Activated CD8-positive, alpha-beta memory T cell treated with anti-CD3 and anti-CD28 coated beads, Interleukin-2, amount 50 U/mL, for 4 hours (primary cell): ENCODE results near the gene FAP.

ENCODE experiments used
- DNase-seq: peaks from one replicate; pipeline ENCODE4 v3.0.0-alpha.2; 2020

FAP gene

DNA sequence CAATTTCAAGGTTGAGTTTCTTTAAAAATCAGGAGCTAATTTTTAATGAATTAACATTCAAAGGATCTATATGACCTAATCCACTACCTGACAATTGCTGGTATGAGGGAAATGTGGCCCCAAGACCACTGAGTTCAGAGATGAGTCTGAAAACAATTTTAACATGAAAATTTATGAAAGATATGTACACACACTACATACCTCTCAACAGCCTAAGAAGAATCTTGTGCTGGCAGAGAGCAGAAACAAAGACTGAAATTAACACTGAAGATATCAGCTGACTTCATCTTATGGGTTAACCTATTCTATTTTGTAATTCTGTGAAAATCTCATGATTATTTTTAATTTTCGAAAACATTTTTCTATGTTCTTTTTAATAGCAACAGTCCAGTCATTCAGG is 1.7 kb downstream of the FAP start:
- no peak for DNase-seq

DNA sequence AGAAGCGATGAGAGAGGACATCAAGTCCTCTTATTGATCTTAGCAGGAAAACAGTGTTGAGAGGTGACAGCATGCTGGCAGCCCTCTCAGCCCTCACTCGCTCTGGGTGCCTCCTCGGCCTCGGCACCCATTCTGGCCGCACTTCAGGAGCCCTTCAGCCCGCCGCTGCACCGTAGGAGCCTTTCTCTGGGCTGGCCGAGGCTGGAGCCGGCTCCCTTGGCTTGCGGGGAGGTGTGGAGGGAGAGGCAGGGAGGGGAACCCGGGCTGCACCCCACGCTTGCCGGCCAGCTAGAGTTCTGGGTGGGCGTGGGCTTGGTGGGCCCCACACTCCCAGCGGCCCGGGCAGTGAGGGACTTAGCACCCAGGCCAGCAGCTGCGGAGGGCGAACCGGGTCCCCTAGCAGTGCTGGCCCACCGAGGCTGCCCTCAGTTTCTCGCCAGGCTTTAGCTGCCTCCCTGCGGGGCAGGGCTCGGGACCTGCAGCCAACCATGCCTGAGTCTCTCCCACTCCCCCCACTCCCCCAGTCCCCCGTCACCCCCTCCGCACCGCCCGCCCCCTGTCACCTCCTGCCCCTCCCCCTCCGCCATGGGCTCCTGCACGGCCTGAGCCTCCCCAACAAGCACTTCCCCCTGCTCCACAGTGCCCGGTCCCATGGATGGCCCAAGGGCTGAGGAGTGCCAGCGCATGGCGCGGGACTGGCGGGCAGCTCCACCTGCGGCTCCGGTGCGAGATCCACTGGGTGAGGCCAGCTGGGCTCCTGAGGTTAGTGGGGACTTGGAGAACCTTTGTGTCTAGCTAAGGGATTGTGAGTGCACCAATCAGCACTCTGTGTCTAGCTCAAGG is 8.4 kb downstream of the FAP start:
- no peak for DNase-seq

DNA sequence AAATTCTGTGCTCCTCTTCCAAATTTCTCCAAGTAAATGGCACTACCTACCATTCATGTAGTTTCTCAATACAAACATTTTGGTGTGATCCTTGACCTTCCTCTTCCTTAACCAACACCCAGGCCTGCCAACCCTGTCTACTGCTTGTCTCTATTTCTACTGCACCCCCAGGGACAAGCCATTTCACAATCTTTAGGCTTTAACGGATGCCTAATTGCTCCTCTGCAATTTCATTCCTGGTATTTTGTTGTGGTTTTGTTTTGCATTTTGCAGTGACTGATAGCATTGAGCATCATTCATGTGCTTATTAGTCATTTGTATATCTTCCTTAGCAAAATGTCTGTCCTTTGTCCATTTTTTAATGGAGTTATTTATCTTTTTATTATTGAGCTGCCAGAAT is 10.0 kb downstream of the FAP start:
- no peak for DNase-seq

DNA sequence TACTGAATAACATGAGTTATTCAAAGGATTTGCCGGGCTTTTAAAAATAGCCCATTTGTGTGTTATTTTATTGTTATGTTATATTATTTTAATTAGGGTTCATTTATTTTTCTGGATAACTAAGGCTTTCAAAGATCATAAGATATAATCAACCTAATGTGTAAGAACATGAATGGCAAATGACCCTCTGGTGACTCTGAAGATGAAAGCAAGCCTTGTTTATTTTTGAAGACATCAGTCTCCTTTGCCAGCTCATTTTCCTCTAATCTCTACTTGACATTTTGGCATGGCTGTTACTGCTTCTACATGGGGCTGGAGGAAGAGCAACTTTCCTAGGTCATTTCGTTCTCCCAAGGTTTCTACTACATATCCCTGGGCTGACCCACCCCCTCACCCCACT is 10.6 kb downstream of the FAP start:
- DNase-seq: no peak

DNA sequence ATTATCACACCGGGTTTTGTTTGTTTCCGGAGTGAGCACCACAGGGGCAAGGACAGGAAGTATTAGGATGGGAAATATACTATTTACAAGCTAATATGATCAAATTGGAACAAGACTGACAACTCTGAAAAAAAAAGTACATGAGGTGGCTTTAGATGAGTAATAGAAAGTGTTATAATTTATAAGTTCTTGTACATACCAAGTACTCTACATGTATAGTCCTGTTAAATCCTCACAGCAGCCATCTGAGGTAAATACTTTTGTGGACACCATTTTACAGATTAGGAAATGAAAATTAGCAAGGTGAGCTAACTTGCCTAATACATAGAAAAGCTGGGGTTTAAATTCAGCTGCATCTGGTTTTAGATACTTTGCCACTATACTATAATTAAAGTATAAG is 11.2 kb downstream of the FAP start:
- DNase-seq: no peak

GRCh38 chr2:162230761-162231160 is 12.5 kb downstream of the FAP start:
- no peak for DNase-seq

DNA sequence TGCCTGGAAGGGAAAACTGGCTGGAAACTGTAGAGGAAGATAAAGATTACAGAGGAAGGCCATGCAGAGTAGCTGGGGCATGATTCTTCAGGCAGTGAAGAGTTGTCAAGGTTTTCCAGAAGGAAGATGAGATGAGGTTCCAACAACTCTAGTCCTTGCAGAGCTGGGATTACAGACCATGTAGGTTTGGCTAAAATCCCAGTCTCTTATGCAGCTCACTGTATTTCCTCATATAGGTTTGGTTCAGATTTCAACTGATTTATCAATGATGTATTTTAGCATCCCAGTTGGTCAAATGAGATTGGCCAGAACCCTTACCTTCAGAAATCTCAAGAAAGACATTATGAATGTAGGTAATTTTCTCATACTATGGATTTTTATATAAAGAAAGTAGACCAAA is 16.4 kb downstream of the FAP start:
- DNase-seq: no peak

DNA sequence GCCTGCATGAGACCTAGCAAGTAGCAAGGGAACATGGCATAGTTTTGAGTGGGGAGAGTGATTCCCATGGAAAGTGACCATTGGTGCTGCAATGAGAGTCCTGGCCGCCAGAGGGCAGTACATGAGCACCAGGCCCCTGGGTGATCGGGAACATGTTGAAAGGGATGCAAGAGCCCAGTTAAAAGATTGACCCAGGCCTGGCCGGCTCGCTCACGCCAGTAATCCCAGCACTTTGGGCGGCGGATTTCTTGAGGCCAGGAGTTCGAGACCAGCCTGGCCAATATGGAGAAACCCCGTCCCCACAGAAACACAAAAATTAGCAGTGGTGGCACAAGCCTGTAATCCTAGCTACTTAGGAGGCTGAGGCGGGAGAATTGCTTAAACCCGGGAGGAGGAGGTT is 22.2 kb downstream of the FAP start:
- DNase-seq: peak; percentile 59

GRCh38 chr2:162220368-162220767 is 22.9 kb downstream of the FAP start:
- no peak for DNase-seq

GRCh38 chr2:162219426-162219825 is 23.8 kb downstream of the FAP start:
- DNase-seq: no peak

GRCh38 chr2:162217598-162217997 is 25.6 kb downstream of the FAP start:
- no peak for DNase-seq

DNA sequence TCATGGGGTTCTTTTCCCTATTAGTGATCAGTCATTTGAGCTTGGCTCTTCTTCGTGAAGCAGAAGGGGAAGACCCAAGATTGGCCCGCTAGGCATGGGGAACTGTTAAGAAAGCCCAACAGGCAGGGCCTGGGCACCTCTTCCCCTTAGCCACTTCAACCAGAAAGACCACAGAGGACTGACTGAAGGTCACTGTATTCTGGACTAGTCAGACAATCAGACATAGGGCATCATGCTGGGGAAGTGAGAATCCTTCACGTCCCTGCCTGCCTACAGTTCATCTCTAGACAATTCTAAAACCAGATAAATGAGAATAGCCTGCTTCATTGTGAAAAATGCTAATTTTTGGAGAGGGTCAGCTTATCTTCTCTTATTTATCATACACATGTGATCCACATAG is 28.1 kb downstream of the FAP start:
- DNase-seq: no peak

DNA sequence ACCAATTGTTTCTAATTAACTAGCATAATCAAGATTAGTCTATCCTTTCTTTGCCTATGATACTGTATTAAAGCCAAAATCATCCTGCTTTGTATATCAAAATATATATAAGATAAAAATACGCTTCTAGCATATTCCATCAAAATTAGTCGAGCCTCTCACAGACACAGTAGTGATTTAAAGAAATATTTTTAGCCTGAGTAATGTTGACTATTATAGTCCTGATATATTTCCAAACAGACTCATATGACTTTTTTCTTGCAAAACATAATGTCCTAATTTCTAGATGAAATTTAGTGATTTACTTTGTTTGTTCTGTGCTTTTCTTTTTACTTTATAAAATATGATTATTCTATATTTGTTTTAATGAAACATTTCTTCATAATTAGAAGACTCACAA is 30.9 kb downstream of the FAP start:
- DNase-seq: no peak

GRCh38 chr2:162211732-162212131 is 31.5 kb downstream of the FAP start:
- no peak for DNase-seq

DNA sequence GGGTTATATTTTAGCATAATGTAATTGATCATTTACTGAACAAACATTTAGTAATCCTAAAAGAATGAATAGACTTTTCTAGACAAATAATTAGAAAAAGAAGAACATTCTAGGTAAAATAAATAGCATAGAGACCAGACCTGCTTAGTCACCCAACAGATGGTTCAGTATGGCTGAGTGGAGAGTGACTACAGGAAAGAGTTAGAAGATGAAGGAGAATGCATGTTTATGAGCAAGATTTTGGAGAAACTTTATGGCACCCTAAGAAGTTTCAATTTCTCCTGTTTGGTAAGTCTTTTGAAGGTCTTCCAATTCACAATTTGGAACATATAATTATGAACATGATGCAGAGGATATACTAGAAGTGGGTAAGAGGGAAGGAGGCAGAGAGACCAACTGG is 32.9 kb downstream of the FAP start:
- no peak for DNase-seq

- DNase-seq: no peak
These were observed 41.0 kb downstream of the FAP start for GRCh38 chr2:162202203-162202602.

DNA sequence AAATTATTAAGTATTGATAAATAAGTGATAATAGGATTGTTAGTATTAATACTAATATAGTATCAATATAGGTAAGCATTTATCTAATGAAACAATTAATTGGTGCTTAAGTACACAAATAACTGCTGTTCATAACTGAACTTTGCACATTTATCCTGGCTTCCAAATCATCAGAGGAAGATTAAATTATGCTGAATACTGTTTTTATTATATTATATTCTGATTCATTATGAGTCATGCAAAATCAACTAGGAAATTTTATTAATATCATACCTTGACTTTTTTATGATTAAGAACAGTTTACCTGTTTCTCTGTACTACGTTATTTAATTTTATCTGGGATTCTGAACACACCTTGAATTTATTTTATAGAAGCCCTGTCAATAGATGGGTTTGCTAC is 42.6 kb downstream of the FAP start:
- no peak for DNase-seq

- no peak for DNase-seq
These were observed 43.3 kb downstream of the FAP start for GRCh38 chr2:162199913-162200312.

- no peak for DNase-seq
These were observed 45.0 kb downstream of the FAP start for GRCh38 chr2:162198239-162198638.

DNA sequence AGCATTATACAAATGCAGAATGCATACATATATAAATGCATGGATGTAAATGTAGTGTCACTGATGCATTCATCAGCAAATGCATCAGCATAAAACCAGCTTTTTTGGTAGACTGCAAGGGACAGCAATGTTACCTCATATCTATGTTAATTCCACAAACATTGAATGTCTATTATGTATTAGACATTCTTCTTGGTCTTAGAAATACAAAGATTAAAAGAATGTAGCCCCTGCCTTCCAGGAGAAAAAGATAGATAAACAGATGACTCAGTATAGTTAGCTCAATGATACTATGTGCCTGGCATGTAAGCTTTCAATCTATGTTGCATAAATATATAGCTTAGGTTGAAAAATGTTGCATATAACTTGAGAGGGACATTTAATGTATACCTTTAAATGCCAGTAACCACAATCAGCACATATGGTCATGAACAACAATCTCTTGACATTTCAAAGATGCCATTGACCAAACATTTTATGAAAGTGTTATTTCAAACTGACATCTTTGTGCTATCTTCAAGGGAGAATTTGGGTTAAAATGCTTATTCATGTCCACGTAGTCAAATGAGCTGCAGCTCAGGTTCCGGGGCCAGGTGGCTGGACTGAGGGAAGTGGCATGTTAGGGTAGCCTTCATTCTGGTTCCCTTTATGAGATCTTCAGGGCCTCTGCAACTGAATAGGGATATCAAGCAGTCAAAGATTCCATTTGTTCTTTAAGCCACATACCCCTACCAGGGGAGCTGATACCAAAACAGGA is 46.0 kb downstream of the FAP start:
- DNase-seq: no peak

DNA sequence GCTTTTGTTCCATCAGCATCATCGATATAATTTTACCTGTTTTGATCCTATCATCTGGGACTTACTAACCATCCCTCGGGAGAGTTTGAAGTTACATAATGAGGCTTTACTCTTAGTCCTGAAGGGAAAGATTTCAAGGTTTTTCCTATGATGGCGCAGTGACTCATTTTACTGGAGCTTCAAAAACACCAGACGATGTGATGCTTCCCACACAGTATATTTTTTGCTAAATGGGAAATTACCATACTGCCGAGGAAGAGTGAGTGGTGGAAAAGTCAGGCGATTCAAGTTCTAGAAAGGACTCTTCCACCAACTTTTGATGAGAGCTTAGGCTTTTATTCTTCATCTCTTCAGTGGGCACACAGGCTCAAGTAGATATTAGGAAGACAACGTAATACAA is 46.6 kb downstream of the FAP start:
- DNase-seq: no peak

DNA sequence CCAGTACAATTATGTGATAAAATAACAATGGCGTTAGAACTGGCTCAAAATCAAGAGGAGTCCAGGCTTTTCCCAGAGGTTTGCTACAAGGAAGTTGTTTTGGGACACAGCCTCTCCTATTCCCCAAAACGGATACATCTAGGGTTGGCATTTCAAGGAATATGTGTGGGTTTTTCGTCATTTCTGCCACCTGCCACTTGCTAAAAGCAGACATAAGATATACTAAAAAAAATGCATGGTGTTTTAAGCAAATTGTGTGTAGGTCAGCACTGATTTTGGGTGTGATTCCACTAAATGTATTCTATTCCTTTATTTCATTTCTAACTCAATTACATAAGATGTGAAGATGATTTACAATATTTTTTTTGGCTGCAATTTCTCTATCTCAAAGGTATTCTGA is 54.8 kb downstream of the FAP start:
- no peak for DNase-seq

- no peak for DNase-seq
These were observed 57.6 kb downstream of the FAP start for GRCh38 chr2:162185541-162186232.
